Measurements from ENCODE around the gene DYRK1A. TPM values are rescaled to one million over a fixed set of nuclear protein-coding genes. Genes with fewer than 3 reads are reported as not detected.

The DYRK1A gene
- total and polyA plus RNA-seq, 2 of the 13 experiments (the other 11 are each of a cell fraction or from before 2014, with no cell fraction given) = 24.6 to 34.2 TPM

DNA sequence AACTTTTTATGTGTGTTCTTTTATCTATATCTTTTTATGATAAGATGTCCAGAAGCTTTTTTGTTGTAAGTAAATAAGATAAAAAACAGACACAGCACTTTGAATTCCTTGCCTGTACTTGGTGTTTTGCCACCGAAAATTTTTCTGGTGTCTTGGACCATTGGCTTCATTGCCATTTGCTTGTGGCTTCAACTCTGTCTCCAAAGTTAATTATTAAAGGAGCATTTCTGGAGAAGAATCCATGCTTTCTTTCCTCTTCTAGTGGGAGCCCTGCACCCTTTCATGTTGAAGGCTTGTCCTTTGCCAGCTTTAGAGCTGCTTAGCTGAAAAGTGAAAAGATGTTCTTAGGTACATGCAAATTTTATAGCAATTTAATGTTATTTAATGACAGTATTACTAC lies 112.2 kb downstream of the DYRK1A start:
- ChIA-PET POLR2A (no interaction called here), CTCF (ENCODE audit: low intra/inter-chr PET ratio, low total read pairs) (no interaction called here)
- FAIRE-seq (peak; percentile 72), ATAC-seq (peak; percentile 84), DNase-seq (ENCODE audit: low spot score) (peak; percentile 48)
- Histone ChIP-seq H3K4me3 (replicated peaks in 1 of 3; ENCODE audit: insufficient read depth in 1 of 3, low read depth in 2 of 3, low read length in 3 of 3) (no peak overlapping the region; a peak in 1 of 6 replicates), H3K9ac (ENCODE audit: insufficient read depth, low read depth, low read length) (no peak overlapping the region), H3K79me2 (ENCODE audit: insufficient read depth, low read length) (peaks cover 42% of the 10 kb centered on the region), H3K9me3 (ENCODE audit: low read length) (no peaks in the 10 kb centered on the region), H3K4me1 (ENCODE audit: insufficient read depth, low read length) (peaks cover 27% of the 10 kb centered on the region), H3K27ac (ENCODE audit: extremely low read length, insufficient read depth, low read length) (peak overlapping the region; percentile 7), H4K20me1 (ENCODE audit: insufficient read depth, low read length) (peaks cover 18% of the 10 kb centered on the region), H3K4me2 (ENCODE audit: low read depth, low read length) (peak overlapping the region; percentile 12; the same call in 1 of the 2 replicates), H3K27me3 (ENCODE audit: control insufficient read depth in 1 of 2, insufficient read depth in 2 of 2, low read length in 2 of 2) (no peaks in the 10 kb centered on the region), H3K36me3 (replicated peaks in 1 of 2; ENCODE audit: control insufficient read depth in 1 of 2, insufficient read depth in 2 of 2, low read length in 2 of 2) (peaks cover 3 to 28% of the 10 kb centered on the region in 2 experiments), H2AFZ (ENCODE audit: low read length) (no peak overlapping the region)
- no peak for TF ChIP-seq TEF (CRISPR knock-in tag; IDR thresholded peaks at IDR 0.05)
- no peak for TF ChIP-seq WIZ (CRISPR knock-in tag; IDR thresholded peaks at IDR 0.05)
- no peak for TF ChIP-seq NCOA5 (CRISPR knock-in tag; IDR thresholded peaks at IDR 0.05)
- TF ChIP-seq, protein P1, sequence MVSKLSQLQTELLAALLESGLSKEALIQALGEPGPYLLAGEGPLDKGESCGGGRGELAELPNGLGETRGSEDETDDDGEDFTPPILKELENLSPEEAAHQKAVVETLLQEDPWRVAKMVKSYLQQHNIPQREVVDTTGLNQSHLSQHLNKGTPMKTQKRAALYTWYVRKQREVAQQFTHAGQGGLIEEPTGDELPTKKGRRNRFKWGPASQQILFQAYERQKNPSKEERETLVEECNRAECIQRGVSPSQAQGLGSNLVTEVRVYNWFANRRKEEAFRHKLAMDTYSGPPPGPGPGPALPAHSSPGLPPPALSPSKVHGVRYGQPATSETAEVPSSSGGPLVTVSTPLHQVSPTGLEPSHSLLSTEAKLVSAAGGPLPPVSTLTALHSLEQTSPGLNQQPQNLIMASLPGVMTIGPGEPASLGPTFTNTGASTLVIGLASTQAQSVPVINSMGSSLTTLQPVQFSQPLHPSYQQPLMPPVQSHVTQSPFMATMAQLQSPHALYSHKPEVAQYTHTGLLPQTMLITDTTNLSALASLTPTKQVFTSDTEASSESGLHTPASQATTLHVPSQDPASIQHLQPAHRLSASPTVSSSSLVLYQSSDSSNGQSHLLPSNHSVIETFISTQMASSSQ (IDR thresholded peaks at IDR 0.05; ENCODE audit: low read depth) = peak; percentile 70
- TF ChIP-seq, protein P1 (CRISPR knock-in tag; IDR thresholded peaks at IDR 0.05; ENCODE audit: borderline replicate concordance) = peak; percentile 60; the same call in 1 of the 2 replicates
- peak; percentile 78; the same call in 1 of the 2 replicates for TF ChIP-seq ZNF644 (CRISPR knock-in tag; IDR thresholded peaks at IDR 0.05; ENCODE audit: low read depth)
- TF ChIP-seq, protein P2, sequence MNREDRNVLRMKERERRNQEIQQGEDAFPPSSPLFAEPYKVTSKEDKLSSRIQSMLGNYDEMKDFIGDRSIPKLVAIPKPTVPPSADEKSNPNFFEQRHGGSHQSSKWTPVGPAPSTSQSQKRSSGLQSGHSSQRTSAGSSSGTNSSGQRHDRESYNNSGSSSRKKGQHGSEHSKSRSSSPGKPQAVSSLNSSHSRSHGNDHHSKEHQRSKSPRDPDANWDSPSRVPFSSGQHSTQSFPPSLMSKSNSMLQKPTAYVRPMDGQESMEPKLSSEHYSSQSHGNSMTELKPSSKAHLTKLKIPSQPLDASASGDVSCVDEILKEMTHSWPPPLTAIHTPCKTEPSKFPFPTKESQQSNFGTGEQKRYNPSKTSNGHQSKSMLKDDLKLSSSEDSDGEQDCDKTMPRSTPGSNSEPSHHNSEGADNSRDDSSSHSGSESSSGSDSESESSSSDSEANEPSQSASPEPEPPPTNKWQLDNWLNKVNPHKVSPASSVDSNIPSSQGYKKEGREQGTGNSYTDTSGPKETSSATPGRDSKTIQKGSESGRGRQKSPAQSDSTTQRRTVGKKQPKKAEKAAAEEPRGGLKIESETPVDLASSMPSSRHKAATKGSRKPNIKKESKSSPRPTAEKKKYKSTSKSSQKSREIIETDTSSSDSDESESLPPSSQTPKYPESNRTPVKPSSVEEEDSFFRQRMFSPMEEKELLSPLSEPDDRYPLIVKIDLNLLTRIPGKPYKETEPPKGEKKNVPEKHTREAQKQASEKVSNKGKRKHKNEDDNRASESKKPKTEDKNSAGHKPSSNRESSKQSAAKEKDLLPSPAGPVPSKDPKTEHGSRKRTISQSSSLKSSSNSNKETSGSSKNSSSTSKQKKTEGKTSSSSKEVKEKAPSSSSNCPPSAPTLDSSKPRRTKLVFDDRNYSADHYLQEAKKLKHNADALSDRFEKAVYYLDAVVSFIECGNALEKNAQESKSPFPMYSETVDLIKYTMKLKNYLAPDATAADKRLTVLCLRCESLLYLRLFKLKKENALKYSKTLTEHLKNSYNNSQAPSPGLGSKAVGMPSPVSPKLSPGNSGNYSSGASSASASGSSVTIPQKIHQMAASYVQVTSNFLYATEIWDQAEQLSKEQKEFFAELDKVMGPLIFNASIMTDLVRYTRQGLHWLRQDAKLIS (CRISPR knock-in tag; IDR thresholded peaks at IDR 0.05) = no peak
- intact Hi-C loops (cut with micrococcal nuclease; ENCODE audit: unreplicated experiment) (no loop called here), in situ Hi-C loops (cut with HindIII; ENCODE audit: extremely low pct_ligation_motif_present, low pct_unique_long_range_greater_than_20kb) (no loop called here)
- BruUV-seq (replicated peaks) = no TSS peak
- WGBS (ENCODE audit: low lambda C conversion rate) = 10% methylated on average over 1 of the region's 1 CpG
